Stimulated activated CD4-positive, alpha-beta T cell treated with anti-CD3 and anti-CD28 coated beads, TNF-alpha, amount 100 ng/mL, for 4 hours (primary cell): ENCODE data around the gene PRR18.

Source experiments
- DNase-seq, 3 experiments: peaks; one replicate each; pipeline ENCODE4 v3.0.0-alpha.2; 2020; ENCODE audit warnings: low read depth in 3 of 3

The PRR18 gene

DNA sequence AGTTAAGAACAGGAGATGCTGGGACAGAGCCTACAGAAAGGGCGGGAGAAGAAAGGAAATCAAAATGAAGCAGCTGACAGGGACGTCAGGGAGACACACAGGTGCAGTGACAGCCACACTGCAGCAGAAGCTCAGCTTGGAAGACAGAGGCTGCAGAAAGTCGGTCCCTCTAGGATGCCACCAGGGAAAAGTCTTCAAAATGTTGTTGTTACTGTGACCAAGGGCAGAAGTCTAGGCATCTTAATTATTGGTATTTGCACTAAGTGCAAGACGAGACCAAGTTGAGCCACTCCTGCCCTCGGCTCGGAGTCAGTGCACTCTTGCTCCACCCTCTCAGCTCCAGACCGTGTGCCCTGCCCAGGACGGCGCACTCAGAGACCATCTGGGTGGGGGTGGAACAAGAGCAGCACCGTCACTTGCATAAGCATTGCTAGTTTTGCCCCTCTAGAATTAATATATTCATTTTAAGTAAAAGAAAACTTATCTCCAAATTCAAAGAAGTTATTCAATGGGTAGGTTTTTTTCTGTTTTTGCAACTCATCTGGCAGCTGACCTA, 2.6 kb downstream of the PRR18 start:
- DNase-seq: no peak

- no peak for DNase-seq
Measured at GRCh38 chr6:166304106-166304505, 4.1 kb downstream of the PRR18 start.

GRCh38 chr6:166301611-166302529, 6.3 kb downstream of the PRR18 start:
- DNase-seq: no peak

DNA sequence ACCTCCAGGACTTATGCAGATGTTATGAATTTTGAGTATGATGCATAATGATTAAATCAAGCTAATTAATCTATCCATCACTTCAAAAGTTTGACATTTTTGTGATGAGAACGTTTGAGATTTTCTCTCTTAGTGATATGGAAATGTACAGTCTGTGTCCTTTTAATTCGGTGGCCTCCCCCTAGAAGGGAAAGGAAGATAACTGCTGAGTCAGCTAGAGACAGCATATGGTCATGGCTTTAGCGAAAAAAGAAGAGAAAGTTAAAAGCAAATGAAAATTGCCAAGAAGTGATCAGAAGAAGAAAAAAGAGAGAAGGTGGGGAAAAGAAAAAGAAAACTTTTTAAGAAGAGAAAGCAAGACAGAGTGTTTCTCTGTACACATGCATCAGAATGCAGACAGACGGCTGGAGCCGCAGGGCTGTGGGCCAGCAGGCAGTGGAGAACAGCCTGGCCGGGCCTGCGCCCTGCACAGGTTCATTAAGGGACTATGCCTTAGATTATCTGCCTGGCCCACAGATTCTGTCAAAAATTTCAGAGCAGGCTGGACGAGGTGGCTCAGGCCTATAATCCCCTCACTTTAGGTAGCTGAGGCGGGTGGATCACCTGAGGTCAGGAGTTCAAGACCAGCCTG, 7.7 kb downstream of the PRR18 start:
- DNase-seq: no peak

GRCh38 chr6:166297606-166298005, 10.6 kb downstream of the PRR18 start:
- no peak for DNase-seq

DNA sequence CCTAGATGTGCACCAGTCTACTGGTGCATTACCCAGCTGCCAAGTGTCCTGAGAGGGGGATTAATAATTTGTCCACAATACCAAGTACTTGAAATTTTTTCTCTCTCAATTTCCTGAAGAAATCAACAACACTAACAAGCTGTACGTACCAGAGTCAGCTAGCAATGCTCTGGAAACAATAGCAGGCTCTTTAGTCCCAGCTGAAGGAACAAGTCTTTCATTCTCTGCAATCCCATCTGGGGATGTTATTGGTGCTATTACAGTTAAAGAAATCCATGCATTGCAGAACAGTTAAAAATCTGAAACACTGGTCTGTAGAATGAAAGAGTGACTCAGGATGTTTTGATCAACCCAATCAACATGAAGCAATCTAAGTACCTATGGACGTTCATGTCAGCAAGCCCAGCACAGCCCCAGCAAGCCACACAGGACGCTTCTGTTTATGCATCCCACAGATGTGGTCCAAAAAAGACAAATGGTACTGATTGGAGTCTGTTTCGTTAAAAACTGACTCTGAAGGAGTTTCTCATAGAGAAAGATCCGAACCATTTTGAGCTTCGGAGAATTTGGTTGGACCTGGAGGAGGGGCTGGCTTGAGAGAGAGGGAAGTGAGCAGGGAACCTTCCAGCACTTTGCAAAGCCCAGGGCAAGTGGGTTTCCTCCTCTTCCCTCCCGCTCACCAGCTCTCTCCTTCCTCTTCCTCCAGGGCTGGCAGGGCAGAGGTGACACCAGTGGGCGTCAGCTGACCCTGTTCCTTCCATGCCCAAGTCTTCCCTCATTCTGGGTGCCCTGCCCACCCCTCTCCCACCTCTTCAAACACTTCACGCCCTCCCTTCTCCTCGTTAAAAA, 11.9 kb downstream of the PRR18 start:
- no peak for DNase-seq

DNA sequence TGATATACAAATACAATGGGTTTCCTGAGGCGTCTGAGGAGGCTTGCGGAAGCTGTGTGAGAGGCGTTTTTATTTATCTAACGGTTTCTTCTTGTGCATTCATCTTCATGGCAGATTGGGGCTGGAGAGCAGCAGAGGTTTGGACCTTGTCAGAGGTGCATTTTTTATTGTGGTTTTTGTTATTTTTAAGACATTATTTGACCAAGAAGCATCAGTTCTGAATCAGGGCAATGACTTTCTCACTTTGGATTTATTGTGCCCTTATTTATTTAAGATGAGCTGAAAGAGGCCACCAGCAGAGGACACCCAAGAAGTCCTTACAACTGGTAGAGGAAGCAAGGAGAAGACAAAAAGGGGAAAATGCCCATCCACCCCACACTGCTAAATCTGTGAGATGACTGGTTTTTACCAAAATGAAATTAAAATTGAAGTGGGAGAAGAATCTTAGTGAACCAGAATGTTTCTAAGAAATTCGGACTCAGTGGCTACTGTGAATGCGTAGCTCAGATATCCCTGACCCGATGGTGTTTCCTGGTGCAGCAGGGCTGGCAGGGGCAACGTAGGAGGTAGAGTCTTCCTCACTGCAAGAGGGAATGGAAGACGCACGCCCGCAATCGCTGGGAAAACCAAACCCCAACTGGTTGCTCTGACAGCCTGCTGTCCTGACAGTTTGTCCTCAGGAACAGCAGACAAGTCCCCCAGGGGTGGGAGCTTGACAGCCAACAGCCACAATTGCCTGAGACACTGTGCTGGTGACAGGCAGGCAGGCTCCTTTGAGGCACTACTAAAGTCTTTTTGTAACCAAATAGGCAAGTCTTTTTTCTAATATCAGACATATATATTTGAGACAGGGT, 14.2 kb downstream of the PRR18 start:
- DNase-seq: no peak

DNA sequence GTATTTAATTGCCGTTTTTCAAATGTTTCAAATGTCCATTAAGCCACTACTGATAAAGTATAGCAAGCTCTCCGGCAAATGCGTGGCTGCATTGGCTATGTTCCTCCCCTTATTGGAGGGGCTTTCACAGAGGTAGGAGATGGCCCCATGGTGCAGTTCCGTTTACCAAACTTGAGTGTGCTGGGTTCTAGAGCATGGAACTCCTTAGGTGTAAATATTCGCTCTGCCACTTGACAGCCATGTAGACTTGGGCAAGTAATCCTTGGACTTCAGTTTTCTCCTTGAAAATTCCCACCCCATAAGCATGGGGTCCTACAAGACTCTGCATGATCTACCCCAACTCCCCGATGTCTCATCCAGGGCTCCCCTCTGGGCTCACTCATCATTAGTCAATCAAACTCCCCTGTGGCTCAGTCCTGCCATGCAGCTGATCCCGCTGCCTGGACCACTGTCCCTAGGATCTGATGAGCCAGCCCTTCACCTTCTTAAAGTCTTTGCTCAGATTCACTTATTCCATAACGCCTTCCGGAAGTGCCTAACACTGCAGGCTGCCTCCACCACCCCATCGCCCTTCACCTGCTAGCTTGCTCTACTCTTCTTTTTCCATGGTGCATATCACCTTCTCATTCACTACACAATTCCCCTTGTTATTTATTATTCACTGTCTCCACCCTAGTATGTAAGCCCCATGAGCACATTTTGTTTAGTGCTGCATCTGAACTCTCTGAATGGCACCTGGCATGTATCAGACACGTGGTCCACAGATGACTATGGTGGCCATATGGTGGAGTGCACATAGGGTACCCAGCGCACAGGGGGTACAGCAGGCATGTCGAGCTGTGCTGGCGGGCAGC, 18.8 kb downstream of the PRR18 start:
- no peak for DNase-seq

DNA sequence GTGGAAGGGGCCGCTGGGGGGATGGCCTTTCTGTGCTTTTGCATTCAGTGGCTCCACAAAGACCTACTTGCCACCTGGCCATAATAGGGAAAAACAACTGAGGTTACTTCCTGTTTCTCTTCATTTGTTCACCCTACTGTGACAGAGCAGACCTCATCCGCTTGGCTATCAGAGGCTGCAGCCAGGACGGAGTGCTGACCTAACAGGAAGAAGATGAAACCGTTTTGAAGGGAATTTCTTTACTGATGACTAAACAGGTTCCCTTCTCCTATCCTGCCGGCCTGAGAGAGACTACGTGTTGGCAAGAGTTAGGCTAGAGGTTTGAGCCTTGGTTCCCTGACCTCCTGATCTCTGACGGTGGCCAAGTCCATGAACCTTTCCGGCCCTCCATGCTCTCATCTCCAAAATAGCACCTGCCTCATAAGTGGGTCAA, 21.3 kb downstream of the PRR18 start:
- DNase-seq: no peak

DNA sequence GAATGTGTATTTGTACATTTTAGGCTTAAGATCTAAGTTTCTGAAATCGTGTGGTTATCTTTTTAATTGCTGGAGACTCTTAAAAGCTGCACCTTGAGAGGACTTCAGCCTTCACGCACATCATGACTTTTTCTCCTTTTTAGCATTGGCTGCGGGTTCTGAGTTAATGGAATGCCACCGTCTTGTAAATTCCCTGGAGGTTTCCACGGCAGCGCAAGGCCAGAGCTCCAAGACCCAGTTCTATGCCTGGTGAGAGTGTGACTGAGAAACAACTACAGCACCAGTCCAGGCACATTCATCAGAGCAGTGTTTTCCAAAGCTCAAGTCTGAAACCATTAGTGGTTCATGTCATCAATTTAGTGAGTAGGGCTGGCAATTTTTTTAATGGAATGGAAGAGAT, 23.0 kb downstream of the PRR18 start:
- DNase-seq: no peak

GRCh38 chr6:166284640-166285039, 23.6 kb downstream of the PRR18 start:
- no peak for DNase-seq

- no peak for DNase-seq
Measured at GRCh38 chr6:166282394-166283032, 25.7 kb downstream of the PRR18 start.

- no peak for DNase-seq
Measured at GRCh38 chr6:166281104-166281503, 27.1 kb downstream of the PRR18 start.

- no peak for DNase-seq
Measured at GRCh38 chr6:166279393-166279679, 28.9 kb downstream of the PRR18 start.

DNA sequence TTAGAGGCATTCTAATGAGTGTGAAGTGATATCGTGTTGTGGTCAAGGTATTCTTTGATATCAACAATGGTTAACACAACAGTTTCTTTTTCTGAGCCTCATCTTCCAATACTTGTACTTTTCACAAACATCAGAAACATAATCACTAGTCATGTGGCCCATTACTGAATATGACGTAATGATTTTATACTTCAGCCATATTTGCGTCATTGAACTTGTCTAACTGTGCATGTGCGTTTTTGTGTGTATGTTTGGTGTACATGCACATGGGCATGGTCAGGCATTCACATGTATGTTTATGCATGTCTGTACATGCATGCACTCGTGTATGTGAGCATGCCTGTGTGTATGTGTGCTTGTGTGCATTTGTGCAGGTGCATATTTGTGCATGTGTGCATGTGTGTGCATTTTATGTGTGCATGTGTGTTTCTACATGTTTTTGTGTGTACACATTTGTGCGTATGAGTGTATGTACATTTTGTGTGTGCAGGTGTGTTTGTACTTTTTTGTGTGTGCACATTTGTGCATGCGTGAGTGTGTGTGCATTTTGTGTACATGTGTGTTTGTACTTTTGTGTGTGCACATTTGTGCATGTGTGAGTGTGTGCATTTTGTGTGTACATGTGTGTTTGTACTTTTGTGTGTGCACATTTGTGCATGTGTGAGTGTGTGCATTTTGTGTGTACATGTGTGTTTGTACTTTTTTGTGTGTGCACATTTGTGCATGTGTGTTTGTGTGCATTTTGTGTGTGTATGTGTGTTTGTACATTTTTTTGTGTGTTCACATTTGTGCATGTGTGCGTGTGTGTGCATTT, 29.4 kb downstream of the PRR18 start:
- no peak for DNase-seq

DNA sequence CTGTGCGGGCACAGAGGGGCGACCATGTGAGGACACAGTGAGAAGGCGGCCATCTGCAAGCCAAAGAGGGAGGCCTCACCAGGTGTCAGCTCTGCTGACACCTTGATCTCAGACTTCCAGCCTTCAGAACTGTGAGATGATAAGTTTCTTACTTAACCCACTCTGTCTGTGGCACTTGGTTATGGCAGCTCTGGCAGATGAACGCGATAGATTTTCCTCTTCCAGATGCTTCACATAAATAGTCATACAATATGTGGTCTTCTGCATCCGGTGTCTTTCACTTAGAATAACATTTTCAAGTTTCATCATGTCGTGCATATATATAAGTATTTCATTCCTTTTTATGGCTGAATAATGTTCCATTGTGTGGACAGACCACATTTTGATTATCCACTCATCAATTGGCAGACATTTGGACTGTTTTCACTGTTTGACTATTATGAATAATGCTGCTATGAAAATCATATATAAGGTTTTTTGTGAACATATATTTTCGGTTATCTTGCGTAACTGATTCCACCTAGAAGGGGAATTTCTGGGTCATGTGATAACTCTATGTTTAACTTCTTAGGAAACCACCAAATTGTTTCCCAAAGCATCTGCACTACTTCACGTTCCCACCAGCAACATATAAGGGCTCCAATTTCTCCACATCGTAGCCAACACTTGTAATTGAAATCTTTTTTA, 30.2 kb downstream of the PRR18 start:
- no peak for DNase-seq

DNA sequence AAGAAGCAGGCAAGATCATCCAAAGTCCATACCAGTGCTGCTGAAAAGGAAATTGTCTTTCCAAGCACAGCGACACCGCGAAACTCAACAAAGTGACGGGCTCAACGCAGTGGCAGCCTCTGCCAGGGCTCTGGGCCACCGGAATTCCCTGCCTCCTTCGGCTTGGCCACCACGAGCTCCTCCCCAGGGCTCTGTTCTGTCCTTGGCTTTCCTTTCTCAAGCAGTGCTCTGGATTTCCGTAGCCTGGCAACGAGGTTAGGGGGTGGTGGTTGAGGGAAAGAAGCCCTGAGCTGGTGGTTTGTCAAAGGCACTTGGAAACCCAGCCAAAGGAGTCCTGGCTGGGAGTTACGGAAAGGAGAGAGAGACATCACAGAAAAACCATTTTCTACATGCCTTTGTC, 31.2 kb downstream of the PRR18 start:
- no peak for DNase-seq

DNA sequence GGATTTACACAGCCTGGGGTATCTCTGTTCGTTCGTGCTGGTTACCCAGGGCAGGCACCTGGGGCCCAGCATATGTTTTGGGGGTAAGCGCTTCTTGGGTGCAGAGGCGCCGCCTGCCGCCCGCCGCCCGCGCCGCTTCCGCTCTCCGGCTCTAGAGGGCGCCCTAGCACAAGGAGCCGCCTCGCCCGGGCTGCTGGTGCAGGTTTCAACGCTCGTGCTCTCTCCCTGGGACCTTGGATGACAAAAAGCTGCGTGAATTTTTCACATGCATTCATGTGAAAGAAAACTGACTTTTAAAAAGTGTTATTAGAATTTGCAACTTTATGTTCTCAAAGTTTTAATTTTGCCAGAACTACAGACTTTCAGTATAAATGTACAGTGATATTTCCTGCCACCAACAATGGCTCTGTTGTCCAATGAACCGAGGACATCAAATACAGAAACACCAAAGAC, 32.5 kb downstream of the PRR18 start:
- peak; percentile 66 to 68 (median 67) for DNase-seq
